SK-N-SH (cell line): ENCODE data around the gene APP. TPM values are rescaled to one million over a fixed set of nuclear protein-coding genes. Genes with fewer than 3 reads are reported as not detected.
A peak's percentile ranks its signal among the peaks of the same experiment; 100 is the strongest.

Source experiments
- CTCF ChIA-PET: fragments of 300-600, 350-600 bp; formaldehyde crosslinking; extraction: SDS; loops from one replicate; lab custom pipeline; 2021; lab: Yijun Ruan, JAX
- POLR2A ChIA-PET: fragments of 350-600 bp; sonication (Branson Sonifier 250); formaldehyde crosslinking; extraction: SDS; loops from one replicate; lab custom pipeline; 2020; ENCODE audit warnings: antibody characterized with exemption, inconsistent platforms; lab: Yijun Ruan, JAX
- DNase-seq: peaks from one replicate; pipeline ENCODE4 v3.0.0; 2012
- H2AFZ ChIP-seq: fragments of 200-600 bp; sonication (generic); 2 replicates; pipeline ENCODE4 v1.8.1; 2016; ENCODE audit warnings: antibody characterized with exemption, mild to moderate bottlenecking, low read depth
- H3F3A ChIP-seq: fragments of 200-600 bp; sonication (generic); replicated peaks from 2 replicates; pipeline ENCODE3; 2016; ENCODE audit warnings: antibody characterized with exemption, mild to moderate bottlenecking; ENCODE audit not compliant: insufficient read depth
- H3K27ac ChIP-seq, 2 experiments: fragments of 200-500 bp in 1 of 2; fragments of 200-600 bp in 1 of 2; sonication (Bioruptor generic) in 1 of 2; sonication (generic), shearing (Covaris generic) in 1 of 2; 2 replicates each; pipeline versions ENCODE4 v1.5.1 to v1.6.1; 2014 to 2016; ENCODE audit warnings: low read depth in 2 of 2, inconsistent platforms in 1 of 2, low read length in 1 of 2, mild to moderate bottlenecking in 1 of 2, mixed read lengths in 1 of 2
- H3K27me3 ChIP-seq: fragments of 200-600 bp; sonication (generic), shearing (Covaris generic); 2 replicates; pipeline ENCODE4 v1.6.1; 2016; ENCODE audit warnings: mixed run types; ENCODE audit not compliant: insufficient read depth
- H3K36me3 ChIP-seq, 2 experiments: fragments of 200-500 bp in 1 of 2; fragments of 200-600 bp in 1 of 2; sonication (Bioruptor generic) in 1 of 2; sonication (generic) in 1 of 2; replicated peaks in 1 of 2; 2 replicates each; pipeline versions ENCODE3 to v1.5.1; 2014 to 2016; ENCODE audit warnings: low read length in 1 of 2, mild to moderate bottlenecking in 1 of 2; ENCODE audit not compliant: insufficient read depth in 2 of 2, control insufficient read depth in 1 of 2
- H3K4me1 ChIP-seq, 2 experiments: fragments of 200-500 bp in 1 of 2; fragments of 200-600 bp in 1 of 2; sonication (Bioruptor generic) in 1 of 2; sonication (generic), shearing (Covaris generic) in 1 of 2; 2 replicates each; pipeline versions ENCODE4 v1.5.1 to v1.6.1; 2014 to 2016; ENCODE audit warnings: low read depth in 1 of 2, low read length in 1 of 2, mixed run types in 1 of 2; ENCODE audit not compliant: insufficient read depth in 2 of 2, control insufficient read depth in 1 of 2
- H3K4me2 ChIP-seq: fragments of 200-600 bp; sonication (generic), shearing (Covaris generic); 2 replicates; pipeline ENCODE4 v1.6.1; 2017; ENCODE audit warnings: mixed run types
- H3K4me3 ChIP-seq, 2 experiments: fragments of 200-500 bp in 1 of 2; fragments of 200-600 bp in 1 of 2; sonication (Bioruptor generic) in 1 of 2; sonication (generic), shearing (Covaris generic) in 1 of 2; 2 replicates each; pipeline versions ENCODE4 v1.5.1 to v1.8.1; 2014 to 2016; ENCODE audit warnings: low read depth in 2 of 2, inconsistent platforms in 1 of 2, low read length in 1 of 2, mild to moderate bottlenecking in 1 of 2, mixed read lengths in 1 of 2, moderate library complexity in 1 of 2
- H3K79me2 ChIP-seq: fragments of 200-600 bp; sonication (generic); 2 replicates; pipeline ENCODE4 v1.8.1; 2017; ENCODE audit warnings: mild to moderate bottlenecking; ENCODE audit not compliant: insufficient read depth
- H3K9ac ChIP-seq: fragments of 200-600 bp; sonication (generic); 2 replicates; pipeline ENCODE4 v1.6.1; 2017; ENCODE audit warnings: mixed run types
- H3K9me2 ChIP-seq: fragments of 200-600 bp; sonication (generic); 2 replicates; pipeline ENCODE4 v1.6.1; 2017; ENCODE audit warnings: mixed run types
- H3K9me3 ChIP-seq: fragments of 200-600 bp; sonication (generic); 2 replicates; pipeline ENCODE4 v1.6.1; 2017; ENCODE audit warnings: mixed run types, mild to moderate bottlenecking, moderate library complexity
- H4K20me1 ChIP-seq: fragments of 200-600 bp; sonication (generic); 2 replicates; pipeline ENCODE4 v1.6.1; 2017; ENCODE audit warnings: mild to moderate bottlenecking, mixed run types; ENCODE audit not compliant: insufficient read depth
- CHD2 ChIP-seq: fragments of 150-350 bp; IDR thresholded peaks from 2 replicates; pipeline ENCODE4 v1.6.1; 2018; ENCODE audit warnings: low read length; ENCODE audit not compliant: partially characterized antibody
- ELF1 ChIP-seq: IDR thresholded peaks from 2 replicates; pipeline ENCODE4 v1.4.0; 2012
- EP300 ChIP-seq, 2 experiments: IDR thresholded peaks; 2 replicates each; pipeline versions ENCODE4 v1.4.0 to v1.6.1; 2012; ENCODE audit warnings: borderline replicate concordance in 1 of 2, low read depth in 1 of 2, low read length in 1 of 2
- EZH2phosphoT487 ChIP-seq: fragments of 200-600 bp; sonication (generic); IDR thresholded peaks from 2 replicates; pipeline ENCODE4 v1.6.1; 2017; ENCODE audit warnings: low read depth, mixed run types, mild to moderate bottlenecking, antibody characterized with exemption, moderate library complexity, borderline replicate concordance
- FOSL2 ChIP-seq: IDR thresholded peaks from 2 replicates; pipeline ENCODE4 v1.4.0; 2012; ENCODE audit warnings: low read depth, mild to moderate bottlenecking, moderate library complexity, borderline replicate concordance
- FOXJ3 ChIP-seq: sonication (generic); formaldehyde crosslinking; IDR thresholded peaks from 2 replicates; pipeline ENCODE4 v1.5.1; 2020; ENCODE audit warnings: mild to moderate bottlenecking, missing genetic modification reagents
- FOXM1 ChIP-seq: IDR thresholded peaks from 2 replicates; pipeline ENCODE4 v1.4.0; 2012; ENCODE audit warnings: low read depth, mild to moderate bottlenecking
- GATA2 ChIP-seq: sonication (generic); formaldehyde crosslinking; IDR thresholded peaks from 2 replicates; pipeline ENCODE4 v1.5.0; 2020; ENCODE audit warnings: mild to moderate bottlenecking, missing genetic modification reagents
- JUND ChIP-seq: IDR thresholded peaks from 2 replicates; pipeline ENCODE4 v1.4.0; 2012
- MEF2A ChIP-seq: IDR thresholded peaks from 2 replicates; pipeline ENCODE4 v1.4.0; 2012; ENCODE audit warnings: low read depth, borderline replicate concordance
- NFIC ChIP-seq: IDR thresholded peaks from 2 replicates; pipeline ENCODE4 v1.4.0; 2012; ENCODE audit warnings: borderline replicate concordance
- POLR2AphosphoS5 ChIP-seq: IDR thresholded peaks from 2 replicates; pipeline ENCODE4 v1.6.1; 2012; ENCODE audit warnings: low read depth, low read length
- RAD21 ChIP-seq: IDR thresholded peaks from 2 replicates; pipeline ENCODE4 v1.6.1; 2012; ENCODE audit warnings: mild to moderate bottlenecking, low read length
- RCOR1 ChIP-seq: fragments of 150-350 bp; IDR thresholded peaks from 2 replicates; pipeline ENCODE4 v1.6.1; 2017; ENCODE audit warnings: antibody characterized with exemption, low read length
- RXRA ChIP-seq: IDR thresholded peaks from 2 replicates; pipeline ENCODE4 v1.4.0; 2012; ENCODE audit warnings: low read depth, mild to moderate bottlenecking, borderline replicate concordance
- TAF1 ChIP-seq: IDR thresholded peaks from 2 replicates; pipeline ENCODE4 v1.6.1; 2012; ENCODE audit warnings: low read depth, mild to moderate bottlenecking, low read length, moderate library complexity, borderline replicate concordance
- TCF12 ChIP-seq: IDR thresholded peaks from 2 replicates; pipeline ENCODE4 v1.4.0; 2012
- TEAD4 ChIP-seq: IDR thresholded peaks from 2 replicates; pipeline ENCODE4 v1.4.0; 2012; ENCODE audit warnings: mild to moderate bottlenecking, borderline replicate concordance; ENCODE audit not compliant: insufficient read depth
- YY1 ChIP-seq: IDR thresholded peaks from 2 replicates; pipeline ENCODE4 v1.4.0; 2012; ENCODE audit warnings: low read depth, mild to moderate bottlenecking
- WGBS: methylation state at CpG from one replicate; pipeline ENCODE4 v1.1.6; 2017; ENCODE audit warnings: low lambda C conversion rate; 5-methylcytosine and 5-hydroxymethylcytosine counted together
- polyA plus RNA-seq, 3 experiments: library from polyadenylated mRNA; depleted of rRNA; stranded (reverse); fragments of >200 nt; gene quantifications; 2 replicates each; pipeline ENCODE4 v1.2.3, GENCODE V29; 2012
- TF ChIP-seq, protein P1 (sequence below): fragments of 150-350 bp; IDR thresholded peaks from 2 replicates; pipeline ENCODE4 v1.6.1; 2017; ENCODE audit warnings: antibody characterized with exemption, low read length, low read depth, borderline replicate concordance
- TF ChIP-seq, protein P2 (sequence below): IDR thresholded peaks from 2 replicates; pipeline ENCODE4 v1.4.0; 2012; ENCODE audit warnings: low read depth, borderline replicate concordance

APP gene
- polyA plus RNA-seq, 1 of the 3 experiments (the other 2 are of a cell fraction): 780 TPM

DNA sequence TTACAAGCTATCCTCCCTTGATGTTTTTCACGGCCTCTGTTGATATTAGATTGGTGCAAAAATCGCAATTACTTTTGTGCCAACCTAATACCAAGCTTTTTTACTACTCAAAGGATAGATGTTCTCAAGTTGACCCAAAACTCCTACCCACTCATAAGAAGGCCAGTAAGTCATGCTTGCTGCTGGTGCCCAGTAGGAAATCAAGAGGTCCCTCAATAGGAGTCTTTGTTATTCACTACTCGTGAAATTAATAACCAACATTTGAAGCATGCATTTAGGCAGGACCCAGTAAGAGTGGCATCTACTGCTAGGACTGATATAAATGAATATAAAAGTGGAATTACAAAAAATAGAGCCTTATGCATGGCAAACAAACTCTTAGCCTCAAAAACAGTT lies 52.6 kb downstream of the APP start (continued):
- TF ChIP-seq NFIC: no peak

DNA sequence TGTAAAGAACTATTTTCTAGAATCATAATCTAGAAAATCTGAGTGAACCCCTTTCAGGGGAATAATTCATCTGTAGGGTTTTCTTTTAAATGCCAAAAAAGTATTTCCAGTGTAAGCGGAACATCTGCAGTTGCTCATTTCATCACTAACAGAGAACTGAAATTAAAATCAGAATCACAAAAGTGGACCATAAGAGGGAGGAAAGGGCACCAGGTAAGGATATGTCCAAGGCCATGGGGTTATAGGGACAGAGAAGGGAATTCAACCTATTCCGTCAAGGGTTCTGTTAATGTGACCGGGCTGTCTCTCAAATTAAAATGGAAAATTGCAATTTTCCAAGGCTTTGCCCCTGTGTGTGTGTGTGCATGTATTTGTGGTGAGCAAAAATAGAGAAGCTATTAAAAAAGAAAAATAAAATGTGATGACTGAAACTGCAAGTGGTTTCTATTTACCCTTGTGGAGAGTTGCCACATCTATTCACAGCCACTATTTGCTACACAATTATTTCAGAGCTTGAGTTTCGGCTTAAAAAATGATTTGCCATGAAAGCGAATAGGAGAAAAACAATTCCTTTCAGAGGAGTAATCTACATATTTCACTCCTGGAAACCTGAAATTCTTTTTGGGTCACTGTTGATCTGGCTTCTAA lies 53.1 kb downstream of the APP start:
- POLR2A ChIA-PET: no interaction called here
- WGBS: over 99% methylated on average over 5 of the region's 5 CpGs
- Histone ChIP-seq H3K9me3 (no peaks in the 10 kb centered on the region), H3K4me1 (peaks cover 18 to 35% of the 10 kb centered on the region in 2 experiments; a peak in 3 of 4 replicates), H3K4me3 (no peak overlapping the region), H3K9me2 (no peaks in the 10 kb centered on the region), H3K4me2 (0 out of 2 replicates have a peak overlapping the region, but pooled peaks have one; percentile 64), H2AFZ (no peak overlapping the region), H4K20me1 (no peaks in the 10 kb centered on the region; the same call in 1 of the 2 replicates), H3F3A (peaks cover 16% of the 10 kb centered on the region), H3K27ac (peak overlapping the region in 1 of 2 experiments; percentile 96; a peak in 3 of 4 replicates), H3K79me2 (peaks cover 62% of the 10 kb centered on the region), H3K36me3 (no peaks in the 10 kb centered on the region), H3K9ac (no peak overlapping the region), H3K27me3 (no peaks in the 10 kb centered on the region)
- CTCF ChIA-PET: interaction anchor here (1.3 kb wide), 1 partner anchor 54 kb away, joined by 3 read pairs; no protein-coding TSS in a partner anchor
- no peak for DNase-seq
- TF ChIP-seq FOXJ3 (CRISPR knock-in tag): no peak
- no peak for TF ChIP-seq JUND
- TF ChIP-seq FOSL2: no peak
- TF ChIP-seq MEF2A: no peak
- TF ChIP-seq ELF1: no peak
- TF ChIP-seq TAF1: no peak
- TF ChIP-seq, protein P1, sequence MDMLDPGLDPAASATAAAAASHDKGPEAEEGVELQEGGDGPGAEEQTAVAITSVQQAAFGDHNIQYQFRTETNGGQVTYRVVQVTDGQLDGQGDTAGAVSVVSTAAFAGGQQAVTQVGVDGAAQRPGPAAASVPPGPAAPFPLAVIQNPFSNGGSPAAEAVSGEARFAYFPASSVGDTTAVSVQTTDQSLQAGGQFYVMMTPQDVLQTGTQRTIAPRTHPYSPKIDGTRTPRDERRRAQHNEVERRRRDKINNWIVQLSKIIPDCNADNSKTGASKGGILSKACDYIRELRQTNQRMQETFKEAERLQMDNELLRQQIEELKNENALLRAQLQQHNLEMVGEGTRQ: no peak
- no peak for TF ChIP-seq EZH2phosphoT487
- TF ChIP-seq EP300 (IDR thresholded peaks at IDR 0.05; ENCODE audit: borderline replicate concordance in 1 of 2, low read depth in 1 of 2, low read length in 1 of 2): no peak
- no peak for TF ChIP-seq YY1
- TF ChIP-seq RAD21: no peak
- no peak for TF ChIP-seq FOXM1

DNA sequence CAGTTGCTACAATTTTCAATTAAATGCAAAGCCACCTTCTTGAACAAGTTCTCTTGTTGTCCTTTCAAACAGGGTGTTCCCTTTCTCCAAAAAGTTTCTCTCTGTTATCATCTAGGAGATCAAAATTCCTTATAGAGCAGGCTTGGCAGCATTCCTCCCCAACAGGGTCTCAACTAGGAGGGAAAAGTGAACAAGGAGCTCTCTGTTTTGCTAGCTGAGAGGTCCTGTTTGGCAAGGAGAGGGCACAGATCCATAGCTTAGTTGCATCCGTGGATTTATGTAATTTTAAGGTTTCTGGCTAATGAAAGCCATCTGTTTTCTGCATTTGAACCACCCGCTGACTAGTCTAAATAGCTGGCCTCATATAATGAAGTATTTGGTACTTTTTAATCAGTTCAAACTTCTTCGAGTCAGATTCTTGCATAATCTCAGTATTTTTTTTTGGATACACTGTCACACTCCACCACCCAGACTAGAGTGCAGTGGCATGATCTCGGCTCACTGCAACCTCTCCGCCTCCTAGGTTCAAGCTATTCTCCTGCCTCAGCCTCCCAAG lies 54.0 kb downstream of the APP start:
- POLR2A ChIA-PET: interaction anchor here (0.7 kb wide), 1 partner anchor 9 kb away, joined by 3 read pairs; no protein-coding TSS in a partner anchor
- Histone ChIP-seq H3K9me2 (no peaks in the 10 kb centered on the region), H3F3A (peaks cover 20% of the 10 kb centered on the region), H2AFZ (no peak overlapping the region), H3K4me1 (peaks cover 18 to 38% of the 10 kb centered on the region in 2 experiments; a peak in 3 of 4 replicates), H3K4me3 (peak overlapping the region in 1 of 2 experiments; percentile 13; a peak in 1 of 4 replicates), H3K36me3 (no peaks in the 10 kb centered on the region), H3K4me2 (peak overlapping the region; percentile 64), H3K9me3 (no peaks in the 10 kb centered on the region), H3K27me3 (no peaks in the 10 kb centered on the region), H3K27ac (peak overlapping the region; percentile 77 to 96)
- CTCF ChIA-PET: interaction anchor here (0.7 to 1.3 kb wide), 2 partner anchors 55 to 537 kb away, joined by 3 read pairs; no protein-coding TSS in a partner anchor
- DNase-seq: peak; percentile 27
- 41% methylated on average over 5 of the region's 5 CpGs for WGBS
- peak; percentile 15 for TF ChIP-seq CHD2
- 0 out of 2 replicates have a peak, but pooled peaks have one; percentile 13 for TF ChIP-seq GATA2
- no peak for TF ChIP-seq POLR2AphosphoS5
- TF ChIP-seq EP300 (IDR thresholded peaks at IDR 0.05; ENCODE audit: borderline replicate concordance in 1 of 2, low read depth in 1 of 2, low read length in 1 of 2): peak in 1 of 2 experiments; percentile 31; a peak in 1 of 4 replicates
- TF ChIP-seq NFIC: peak; percentile 50; the same call in 1 of the 2 replicates
- peak; percentile 93 for TF ChIP-seq TCF12
- TF ChIP-seq, protein P2, sequence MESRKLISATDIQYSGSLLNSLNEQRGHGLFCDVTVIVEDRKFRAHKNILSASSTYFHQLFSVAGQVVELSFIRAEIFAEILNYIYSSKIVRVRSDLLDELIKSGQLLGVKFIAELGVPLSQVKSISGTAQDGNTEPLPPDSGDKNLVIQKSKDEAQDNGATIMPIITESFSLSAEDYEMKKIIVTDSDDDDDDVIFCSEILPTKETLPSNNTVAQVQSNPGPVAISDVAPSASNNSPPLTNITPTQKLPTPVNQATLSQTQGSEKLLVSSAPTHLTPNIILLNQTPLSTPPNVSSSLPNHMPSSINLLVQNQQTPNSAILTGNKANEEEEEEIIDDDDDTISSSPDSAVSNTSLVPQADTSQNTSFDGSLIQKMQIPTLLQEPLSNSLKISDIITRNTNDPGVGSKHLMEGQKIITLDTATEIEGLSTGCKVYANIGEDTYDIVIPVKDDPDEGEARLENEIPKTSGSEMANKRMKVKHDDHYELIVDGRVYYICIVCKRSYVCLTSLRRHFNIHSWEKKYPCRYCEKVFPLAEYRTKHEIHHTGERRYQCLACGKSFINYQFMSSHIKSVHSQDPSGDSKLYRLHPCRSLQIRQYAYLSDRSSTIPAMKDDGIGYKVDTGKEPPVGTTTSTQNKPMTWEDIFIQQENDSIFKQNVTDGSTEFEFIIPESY: no peak
- no peak for TF ChIP-seq RXRA
- peak; percentile 57; the same call in 1 of the 2 replicates for TF ChIP-seq RCOR1
- 0 out of 2 replicates have a peak, but pooled peaks have one; percentile 17 for TF ChIP-seq TEAD4
- TF ChIP-seq, all 33 proteins: peak for 7
- Histone ChIP-seq H3K9ac (peak overlapping the region; percentile 70; the same call in 1 of the 2 replicates), H3K79me2 (peaks cover 62% of the 10 kb centered on the region; the same call in 1 of the 2 replicates), H4K20me1 (no peaks in the 10 kb centered on the region; the same call in 1 of the 2 replicates)
